Neuron (in vitro differentiated cells): ENCODE results near the gene TNP2.

Experiments
- H2AFZ ChIP-seq: one replicate; pipeline ENCODE4 v1.6.1; 2013; ENCODE audit warnings: low read depth, mild to moderate bottlenecking, inconsistent platforms, low read length, moderate library complexity
- H3K27me3 ChIP-seq: one replicate; pipeline ENCODE4 v1.6.1; 2013; ENCODE audit warnings: low read length; ENCODE audit not compliant: insufficient read depth
- H3K36me3 ChIP-seq: one replicate; pipeline ENCODE4 v1.6.1; 2013; ENCODE audit warnings: low read length; ENCODE audit not compliant: insufficient read depth
- H3K4me1 ChIP-seq: one replicate; pipeline ENCODE4 v1.6.1; 2013; ENCODE audit warnings: low read length; ENCODE audit not compliant: insufficient read depth
- H3K4me3 ChIP-seq: 2 replicates; pipeline ENCODE4 v1.5.1; 2013; ENCODE audit warnings: mild to moderate bottlenecking, low read length, moderate library complexity
- H3K9me3 ChIP-seq: one replicate; pipeline ENCODE4 v1.6.1; 2013; ENCODE audit warnings: low read length

TNP2 gene

DNA sequence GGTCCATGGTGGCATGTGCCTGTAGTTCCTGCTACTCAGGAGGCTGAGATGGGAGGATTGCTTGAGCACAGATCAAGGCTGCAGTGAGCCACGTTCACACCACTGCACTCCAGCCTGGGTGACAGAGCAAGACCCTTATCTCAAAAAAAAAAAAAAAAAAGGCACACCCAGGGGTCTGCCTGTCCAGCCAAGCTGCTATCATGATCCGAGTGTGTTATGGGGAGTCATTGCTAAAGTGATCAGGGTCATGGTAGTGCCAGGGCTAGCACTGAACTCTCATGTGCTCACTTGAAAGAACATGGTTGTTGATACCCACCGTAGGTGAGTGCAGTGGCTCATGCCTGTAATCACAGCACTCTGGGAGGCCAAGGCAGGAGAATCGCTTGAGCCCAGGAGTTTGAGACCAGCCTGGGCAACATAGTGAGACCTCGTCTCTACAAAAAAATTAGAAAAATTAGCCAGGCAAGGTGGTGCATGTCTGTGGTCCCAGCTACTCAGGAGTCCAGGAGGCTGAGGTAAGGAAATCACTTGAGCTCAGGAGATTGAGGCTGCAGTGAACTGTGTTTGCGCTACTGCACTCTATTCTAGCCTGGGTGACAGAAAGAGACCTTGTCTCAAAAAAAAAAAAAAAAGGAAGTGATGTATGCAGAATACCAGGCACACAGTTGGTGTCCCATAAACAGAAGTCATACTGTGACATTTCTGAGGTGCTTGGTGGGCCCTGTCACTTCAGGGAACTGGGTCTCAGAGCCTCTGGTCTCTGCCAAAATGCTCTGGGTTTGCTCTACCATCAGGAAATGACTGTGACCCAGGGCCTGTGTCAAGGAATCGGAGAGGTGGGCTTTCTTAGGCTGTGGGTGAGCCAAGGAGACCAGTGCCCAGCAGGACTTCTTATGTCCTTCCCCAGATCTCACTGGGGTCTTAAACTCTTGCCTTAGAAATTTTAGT, 9.8 kb upstream of the TNP2 start:
- H2AFZ ChIP-seq: no peak overlapping the region
- H3K9me3 ChIP-seq: peaks cover 2% of the 10 kb centered on the region
- H3K27me3 ChIP-seq: no peaks in the 10 kb centered on the region
- H3K4me1 ChIP-seq: peaks cover 3% of the 10 kb centered on the region
- H3K4me3 ChIP-seq: no peak overlapping the region
- H3K36me3 ChIP-seq: no peaks in the 10 kb centered on the region

- H3K4me3 ChIP-seq: no peak overlapping the region
- no peak overlapping the region for H2AFZ ChIP-seq
- H3K9me3 ChIP-seq: peaks cover 2% of the 10 kb centered on the region
- H3K36me3 ChIP-seq: no peaks in the 10 kb centered on the region
- H3K4me1 ChIP-seq: peaks cover 10% of the 10 kb centered on the region
- H3K27me3 ChIP-seq: no peaks in the 10 kb centered on the region
Measured at GRCh38 chr16:11277607-11278337, 8.6 kb upstream of the TNP2 start.

DNA sequence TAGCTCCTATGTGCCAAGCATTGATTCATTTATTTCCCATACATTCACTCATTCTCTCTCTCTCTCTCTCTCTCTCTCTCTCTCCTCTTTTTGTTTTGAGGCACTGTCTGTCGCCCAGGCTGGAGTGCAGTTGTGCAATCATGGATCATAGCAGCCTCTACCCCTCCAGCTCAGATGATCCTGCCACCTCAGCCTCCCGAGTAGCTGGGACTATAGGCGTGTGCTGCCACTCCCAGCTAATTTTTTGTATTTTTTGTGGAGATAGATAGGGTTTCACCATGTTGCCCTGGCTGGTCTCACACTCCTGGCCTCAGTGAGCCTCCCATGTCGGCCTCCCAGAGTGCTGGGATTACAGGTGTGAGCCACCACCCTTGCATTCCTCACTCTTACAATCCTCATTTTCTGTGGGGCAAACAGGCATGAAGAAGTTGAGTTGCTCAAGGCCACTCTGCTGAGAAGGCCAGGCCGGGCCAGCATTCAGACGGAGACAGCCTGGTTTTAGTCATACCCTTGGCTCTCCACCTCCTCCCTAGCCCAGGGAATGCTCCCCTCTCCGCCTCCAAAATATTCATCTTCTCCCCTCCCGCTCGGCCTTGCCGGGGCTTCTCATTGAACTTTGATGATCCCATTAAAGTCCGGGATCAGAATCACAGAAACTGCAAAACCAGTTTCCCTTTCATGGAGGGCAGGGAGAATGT, 7.9 kb upstream of the TNP2 start:
- Histone ChIP-seq H3K4me1 (peaks cover 10% of the 10 kb centered on the region), H2AFZ (no peak overlapping the region), H3K4me3 (no peak overlapping the region), H3K36me3 (no peaks in the 10 kb centered on the region), H3K9me3 (peaks cover 2% of the 10 kb centered on the region), H3K27me3 (no peaks in the 10 kb centered on the region)

- H3K4me1 ChIP-seq: peaks cover 10% of the 10 kb centered on the region
- H3K27me3 ChIP-seq: no peaks in the 10 kb centered on the region
Measured at GRCh38 chr16:11276143-11276895, 7.2 kb upstream of the TNP2 start, which contains the start of gene PRM2. TSS of gene PRM2 (minus strand) at chr16:11276480. CDS start at chr16:11276370, 110 bp downstream.

DNA sequence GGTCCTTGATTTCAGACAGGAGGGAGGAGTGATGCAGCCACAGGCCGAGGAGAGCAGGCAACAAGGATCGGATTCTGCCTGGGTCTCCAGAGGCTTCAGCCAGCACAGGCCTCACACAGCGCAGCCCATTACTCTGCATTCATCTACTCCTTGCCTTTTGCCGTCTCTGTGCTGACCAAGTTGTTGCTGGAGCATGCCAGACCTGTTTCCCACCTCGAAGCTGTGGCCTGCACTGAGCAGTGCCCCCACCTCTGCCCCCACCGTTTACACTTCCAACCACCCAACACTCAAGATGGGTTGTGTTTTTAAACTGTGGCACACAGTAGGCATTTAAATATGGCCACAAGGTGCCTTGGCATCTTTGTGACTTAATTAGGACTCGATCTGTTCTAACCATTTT, 5.8 kb upstream of the TNP2 start:
- peaks cover 2% of the 10 kb centered on the region for H3K9me3 ChIP-seq
- H3K27me3 ChIP-seq: no peaks in the 10 kb centered on the region
- peaks cover 10% of the 10 kb centered on the region for H3K4me1 ChIP-seq
- H3K4me3 ChIP-seq: no peak overlapping the region
- no peak overlapping the region for H2AFZ ChIP-seq
- no peaks in the 10 kb centered on the region for H3K36me3 ChIP-seq

More at GRCh38 chr16:11276143-11276895, 7.2 kb upstream of the TNP2 start, which contains the start of gene PRM2:
- peaks cover 2% of the 10 kb centered on the region for H3K9me3 ChIP-seq
- no peak within 1 kb of the TSS for H3K4me3 ChIP-seq
- no peaks in the 10 kb centered on the region for H3K36me3 ChIP-seq
- no peak within 1 kb of the TSS for H2AFZ ChIP-seq

DNA sequence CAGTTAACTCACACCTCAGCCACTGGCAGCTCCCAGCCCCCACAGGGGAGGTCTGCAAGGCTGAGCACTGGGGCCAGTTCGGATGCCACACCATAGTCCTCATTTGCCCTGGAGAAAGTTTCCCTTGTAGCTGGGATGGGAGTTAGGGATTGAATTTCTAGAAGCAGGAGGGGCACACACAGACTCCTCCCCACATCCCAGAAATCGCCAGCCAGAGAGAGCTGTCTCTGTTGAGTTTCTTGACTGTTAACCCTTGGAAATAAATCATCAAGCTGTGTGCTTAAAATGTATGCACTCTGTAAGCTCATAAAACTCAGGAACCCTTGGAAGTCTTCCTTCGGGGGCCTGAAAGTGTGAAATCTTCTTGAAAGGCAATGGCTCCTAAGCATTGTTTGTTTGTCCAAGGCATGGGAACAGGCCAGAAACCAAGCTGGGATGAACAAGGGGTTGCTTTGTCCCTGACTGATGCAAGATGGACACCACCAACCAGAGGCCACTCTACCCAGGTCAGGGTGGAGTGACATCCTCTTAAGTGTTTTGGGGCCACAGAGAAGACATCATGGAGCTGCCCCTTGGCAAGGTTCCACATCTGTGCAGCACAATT, 4.7 kb upstream of the TNP2 start:
- Histone ChIP-seq H3K4me3 (no peak overlapping the region), H3K4me1 (peaks cover 10% of the 10 kb centered on the region), H3K9me3 (peaks cover 2% of the 10 kb centered on the region), H2AFZ (peak overlapping the region; percentile 14), H3K36me3 (no peaks in the 10 kb centered on the region), H3K27me3 (no peaks in the 10 kb centered on the region)

DNA sequence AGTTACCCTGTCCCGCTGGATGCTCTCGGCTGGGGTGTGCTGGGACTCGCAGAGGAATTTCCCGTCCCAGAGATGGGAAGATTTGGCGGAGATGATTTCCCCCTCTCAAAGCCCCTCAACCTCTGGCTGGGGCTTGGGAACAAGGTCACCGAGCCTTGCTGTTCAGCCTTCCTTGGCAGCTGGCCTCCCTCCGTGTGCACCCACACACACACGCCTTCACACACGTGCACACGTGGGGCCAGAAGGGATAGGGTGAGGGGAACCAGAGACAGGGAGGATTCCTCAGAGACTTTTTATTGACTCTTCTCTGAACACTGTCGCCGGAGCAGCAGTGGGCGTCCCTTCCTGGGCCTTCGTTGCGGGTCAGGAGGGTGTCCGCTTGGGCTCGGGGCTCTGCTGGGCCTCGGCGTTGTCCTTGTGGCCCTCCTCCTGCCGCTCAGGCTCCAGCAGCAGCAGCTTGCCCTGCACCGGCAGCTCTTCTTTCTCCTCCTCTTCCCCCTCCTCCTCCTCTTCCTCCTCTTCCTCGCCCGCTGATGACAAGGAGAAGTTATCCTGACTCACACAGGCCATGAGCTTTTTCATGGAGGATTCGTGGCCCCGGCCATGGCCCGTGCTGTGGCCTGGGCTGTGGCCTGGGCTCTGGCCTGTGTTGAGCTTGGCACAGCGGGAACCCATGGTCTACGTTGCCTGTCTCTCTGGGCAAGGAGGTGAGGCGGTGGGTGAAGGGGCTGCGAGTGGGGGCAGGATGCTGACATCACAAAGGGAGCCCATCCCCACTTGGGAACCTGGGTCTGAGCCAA, 4.0 kb upstream of the TNP2 start, which contains the start of gene PRM3:
Gene PRM3, minus strand, starts transcription at position 709 of the 800 bp plus-strand sequence. Its CDS starts 34 bp downstream, at position 675.
- Histone ChIP-seq H2AFZ (peak within 1 kb of the TSS; percentile 14), H3K4me1 (peaks cover 10% of the 10 kb centered on the region), H3K36me3 (no peaks in the 10 kb centered on the region), H3K4me3 (no peak within 1 kb of the TSS), H3K27me3 (no peaks in the 10 kb centered on the region), H3K9me3 (peaks cover 2% of the 10 kb centered on the region)

DNA sequence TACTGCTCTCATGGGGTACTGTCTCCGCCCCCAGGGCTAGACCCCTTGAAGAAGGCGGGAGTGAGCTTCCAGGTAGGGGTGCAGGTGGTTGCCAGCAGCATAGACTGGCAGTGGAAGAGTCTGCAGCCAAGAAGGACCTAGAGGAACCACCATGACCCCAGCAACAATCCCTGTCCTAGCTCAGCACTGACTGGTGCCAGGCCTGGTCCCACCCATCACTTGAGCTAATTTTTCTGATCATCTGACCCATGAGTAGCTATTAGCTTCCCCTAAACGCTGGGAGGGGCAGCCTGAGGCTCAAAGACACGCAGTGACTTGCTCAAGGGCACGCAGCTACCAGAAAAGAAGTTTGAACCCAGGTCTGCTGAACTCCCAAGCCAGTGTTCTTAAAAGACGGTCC, 3.4 kb upstream of the TNP2 start:
- Histone ChIP-seq H3K9me3 (peaks cover 2% of the 10 kb centered on the region), H3K4me3 (no peak overlapping the region), H3K4me1 (peaks cover 10% of the 10 kb centered on the region), H3K36me3 (no peaks in the 10 kb centered on the region), H3K27me3 (no peaks in the 10 kb centered on the region), H2AFZ (no peak overlapping the region)

DNA sequence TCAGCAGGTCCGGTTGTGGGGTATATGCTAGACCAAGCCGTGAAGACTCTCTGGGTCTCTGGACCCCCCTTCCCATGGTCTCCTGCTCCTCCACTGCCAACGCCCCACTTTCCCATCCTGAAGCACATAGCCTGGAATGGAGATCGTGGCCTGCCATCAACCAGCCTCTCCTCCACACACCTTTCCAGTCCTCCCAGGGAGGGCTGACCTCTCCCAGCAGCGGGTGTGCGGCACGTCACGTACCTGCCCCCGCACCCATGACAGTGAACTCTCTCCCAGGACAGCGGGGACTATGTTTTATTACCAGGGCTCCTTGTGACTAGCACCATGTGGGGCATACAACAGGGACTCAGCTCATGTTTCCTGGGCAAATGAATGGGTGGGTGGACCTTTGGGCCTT, 2.5 kb upstream of the TNP2 start:
- H3K9me3 ChIP-seq: peaks cover 3% of the 10 kb centered on the region
- H3K27me3 ChIP-seq: no peaks in the 10 kb centered on the region
- no peaks in the 10 kb centered on the region for H3K36me3 ChIP-seq
- peaks cover 10% of the 10 kb centered on the region for H3K4me1 ChIP-seq
- H2AFZ ChIP-seq: no peak overlapping the region
- H3K4me3 ChIP-seq: no peak overlapping the region

DNA sequence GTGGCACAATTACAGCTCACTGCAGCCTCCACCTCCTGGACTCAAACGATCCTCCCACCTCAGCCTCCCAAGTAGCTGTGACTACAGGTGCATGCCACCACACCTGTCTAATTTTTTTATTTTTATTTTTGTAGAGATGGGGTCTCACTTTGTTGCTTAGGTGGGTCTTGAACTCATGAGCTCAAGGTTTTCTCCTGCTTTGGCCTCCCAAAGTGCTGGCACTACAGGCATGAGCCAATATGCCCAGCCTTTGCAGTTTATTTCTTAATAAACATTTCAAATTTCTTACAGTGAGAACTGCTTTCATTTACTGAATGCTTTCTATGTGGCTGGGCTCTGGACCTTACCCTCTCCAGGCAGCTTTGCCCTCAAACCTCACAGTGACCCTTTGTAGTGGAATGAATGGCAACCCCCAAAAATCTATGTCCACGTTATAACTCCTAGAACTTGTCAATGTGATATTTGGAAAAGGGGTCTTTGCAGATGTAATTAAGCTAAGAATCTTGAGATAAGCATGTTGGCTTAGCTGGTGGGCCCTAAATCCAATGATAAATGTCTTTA, 1.6 kb upstream of the TNP2 start:
- H3K4me1 ChIP-seq: peaks cover 10% of the 10 kb centered on the region
- H3K4me3 ChIP-seq: no peak overlapping the region
- no peaks in the 10 kb centered on the region for H3K36me3 ChIP-seq
- no peaks in the 10 kb centered on the region for H3K27me3 ChIP-seq
- peaks cover 3% of the 10 kb centered on the region for H3K9me3 ChIP-seq
- no peak overlapping the region for H2AFZ ChIP-seq

GRCh38 chr16:11265124-11265523, 4.0 kb downstream of the TNP2 start:
- H3K4me3 ChIP-seq: no peak overlapping the region
- H3K9me3 ChIP-seq: peaks cover 1% of the 10 kb centered on the region
- no peak overlapping the region for H2AFZ ChIP-seq
- no peaks in the 10 kb centered on the region for H3K27me3 ChIP-seq
- H3K36me3 ChIP-seq: no peaks in the 10 kb centered on the region
- no peaks in the 10 kb centered on the region for H3K4me1 ChIP-seq
